ENCODE results near the gene ETHE1. TPM values are rescaled to one million over a fixed set of nuclear protein-coding genes. Genes with fewer than 3 reads are reported as not detected.

The ETHE1 gene
- total and polyA plus RNA-seq, 2 of the 8 experiments (the other 6 are each of a cell fraction or from before 2014, with no cell fraction given) = 19.9 to 96.0 TPM

DNA sequence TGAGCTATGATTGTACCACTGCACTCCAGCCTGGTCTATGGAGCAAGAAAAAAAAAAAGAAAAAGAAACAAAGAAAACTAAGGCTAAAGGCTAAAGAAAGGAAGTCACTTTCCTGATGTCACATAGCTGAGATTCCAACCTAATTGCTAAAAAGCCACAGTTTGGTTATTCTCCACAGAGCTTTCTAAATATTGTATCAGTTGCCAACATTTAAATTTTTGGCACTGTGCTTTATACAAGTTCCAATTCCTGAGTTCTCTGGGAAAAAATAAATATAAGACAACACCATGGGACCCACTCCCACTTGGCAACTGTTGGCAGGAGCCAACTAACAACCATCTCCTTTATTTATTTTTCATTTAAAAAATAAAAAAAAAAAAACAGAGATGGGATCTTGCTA lies 50.4 kb downstream of the ETHE1 start:
- 0 out of 2 replicates have a peak, but pooled peaks cover 3% of the 10 kb centered on the region for H3K23me2 ChIP-seq (ENCODE audit: low read depth, low read length)
- H3K9ac ChIP-seq (replicated peaks in 1 of 4; ENCODE audit: extremely low read depth in 1 of 4, low read depth in 3 of 4, low read length in 3 of 4) = no peak overlapping the region
- no peak overlapping the region for H2BK20ac ChIP-seq (ENCODE audit: low read length)
- no peak overlapping the region for H3K14ac ChIP-seq (ENCODE audit: insufficient read length)
- no peak overlapping the region for H2BK5ac ChIP-seq (ENCODE audit: low read depth, low read length)
- H2BK12ac ChIP-seq (ENCODE audit: low read depth, low read length) = no peak overlapping the region
- no peak for FAIRE-seq
- CTCF ChIA-PET (ENCODE audit: partially characterized antibody) = interaction anchor here (0.6 to 0.7 kb wide), 5 partner anchors 13 to 190 kb away, joined by 3 read pairs; no protein-coding TSS in a partner anchor
- H3K36me3 ChIP-seq (ENCODE audit: control insufficient read depth in 2 of 4, insufficient read depth in 4 of 4, low read length in 3 of 4) = no peaks in the 10 kb centered on the region
- H3K4ac ChIP-seq (replicated peaks; ENCODE audit: insufficient read length, low read depth, low read length) = no peak overlapping the region
- no peaks in the 10 kb centered on the region for H3K79me1 ChIP-seq (ENCODE audit: low read depth, low read length)
- H2AFZ ChIP-seq (ENCODE audit: low read length) = no peak overlapping the region
- H3K4me2 ChIP-seq (ENCODE audit: insufficient read depth in 1 of 2, low read depth in 2 of 2, low read length in 2 of 2) = no peak overlapping the region
- H4K8ac ChIP-seq (ENCODE audit: extremely low read depth, insufficient read depth, low read length) = no peak overlapping the region
- no peak overlapping the region for H4K91ac ChIP-seq (replicated peaks; ENCODE audit: insufficient read length, low read length)
- POLR2A ChIA-PET (ENCODE audit: partially characterized antibody) = interaction anchor here (0.6 to 1.6 kb wide), 3 partner anchors 14 to 221 kb away, joined by 3 read pairs; no protein-coding TSS in a partner anchor
- H3K79me2 ChIP-seq (ENCODE audit: control insufficient read depth in 1 of 2, insufficient read depth in 2 of 2, low read length in 2 of 2) = no peaks in the 10 kb centered on the region
- H3K4me3 ChIP-seq (ENCODE audit: extremely low read depth in 1 of 4, insufficient read depth in 2 of 4, low read depth in 3 of 4, low read length in 4 of 4) = no peak overlapping the region
- no peak overlapping the region for H3K56ac ChIP-seq (replicated peaks; ENCODE audit: insufficient read length, low read depth, low read length)
- H3K9me3 ChIP-seq (ENCODE audit: insufficient read depth in 2 of 2, low read depth in 1 of 2, low read length in 1 of 2) = no peaks in the 10 kb centered on the region
- DNase-seq (ENCODE audit: low read depth in 1 of 2, low spot score in 2 of 2) = no peak
- H4K20me1 ChIP-seq (replicated peaks in 1 of 2; ENCODE audit: control insufficient read depth in 1 of 2, insufficient read depth in 2 of 2, low read length in 2 of 2) = no peaks in the 10 kb centered on the region
- no peak overlapping the region for H4K5ac ChIP-seq (ENCODE audit: insufficient read length, low read depth, low read length)
- H3K27me3 ChIP-seq (replicated peaks in 1 of 4; ENCODE audit: control insufficient read depth in 3 of 4, extremely low read depth in 1 of 4, insufficient read depth in 3 of 4, low read length in 3 of 4) = no peaks in the 10 kb centered on the region; a peak in 3 of 7 replicates
- no peak overlapping the region for H2AK5ac ChIP-seq (ENCODE audit: low read depth, low read length)
- no peak overlapping the region for H2BK120ac ChIP-seq (replicated peaks; ENCODE audit: low read depth, low read length)
- no peak overlapping the region for H2BK15ac ChIP-seq (ENCODE audit: low read length)
- H3K18ac ChIP-seq (ENCODE audit: extremely low read depth, low read length) = no peak overlapping the region
- H3K23ac ChIP-seq (ENCODE audit: insufficient read length) = no peak overlapping the region
- peaks cover 0 to 2% (median 0%) of the 10 kb centered on the region in 4 experiments; a peak in 3 of 7 replicates for H3K4me1 ChIP-seq (replicated peaks in 1 of 4; ENCODE audit: control insufficient read depth in 3 of 4, insufficient read depth in 4 of 4, low read length in 3 of 4)
- no peak overlapping the region for H3K27ac ChIP-seq (ENCODE audit: low read depth, low read length)
- no peak for TF ChIP-seq SP2 (IDR thresholded peaks at IDR 0.05; ENCODE audit: low read length)
- TF ChIP-seq RAD21 (IDR thresholded peaks at IDR 0.05 in 1 of 2, conservative IDR thresholded peaks at IDR 0.05 in 1 of 2; ENCODE audit: low read depth in 2 of 2, low read length in 2 of 2) = no peak
- no peak for TF ChIP-seq CBX8 (IDR thresholded peaks at IDR 0.05; ENCODE audit: borderline replicate concordance, low read depth, low read length)
- no peak for TF ChIP-seq JUN (IDR thresholded peaks at IDR 0.05; ENCODE audit: low read depth, low read length)
- TF ChIP-seq SIN3A (conservative IDR thresholded peaks at IDR 0.05 in 1 of 2, IDR thresholded peaks at IDR 0.05 in 1 of 2; ENCODE audit: low read depth in 1 of 2, low read length in 2 of 2) = no peak
- TF ChIP-seq NRF1 (IDR thresholded peaks at IDR 0.05; ENCODE audit: low read depth, low read length) = no peak
- no peak for TF ChIP-seq BCL11A (IDR thresholded peaks at IDR 0.05; ENCODE audit: low read depth in 2 of 2, low read length in 2 of 2)
- TF ChIP-seq CTCF (IDR thresholded peaks at IDR 0.05; ENCODE audit: control extremely low read depth in 1 of 3, insufficient read depth in 1 of 3, low read depth in 1 of 3, low read length in 3 of 3) = no peak
- no peak for TF ChIP-seq FOSL1 (IDR thresholded peaks at IDR 0.05; ENCODE audit: insufficient read depth, low read depth, low read length)
- TF ChIP-seq POU5F1 (IDR thresholded peaks at IDR 0.05; ENCODE audit: low read depth, low read length) = no peak
- no peak for TF ChIP-seq CBX5 (IDR thresholded peaks at IDR 0.05; ENCODE audit: low read depth, low read length)

All from H1 (cell line).